NCI-H2196 (cell line): ENCODE measurements around the gene CPNE9.
"Not testable (repeated sequence)": the region's sequence is repeated elsewhere in the genome, so short reads cannot be mapped to it uniquely, and the experiment has no call there.

Experiments used
- DNase-seq: peaks from one replicate; lab custom pipeline; 2025; ENCODE audit not compliant: unreplicated experiment; lab: John Stamatoyannopoulos, UW

CPNE9 gene

GRCh38 chr3:9771007-9771406 lies 67.4 kb downstream of the CPNE9 start:
- not testable (repeated sequence) for DNase-seq

DNA sequence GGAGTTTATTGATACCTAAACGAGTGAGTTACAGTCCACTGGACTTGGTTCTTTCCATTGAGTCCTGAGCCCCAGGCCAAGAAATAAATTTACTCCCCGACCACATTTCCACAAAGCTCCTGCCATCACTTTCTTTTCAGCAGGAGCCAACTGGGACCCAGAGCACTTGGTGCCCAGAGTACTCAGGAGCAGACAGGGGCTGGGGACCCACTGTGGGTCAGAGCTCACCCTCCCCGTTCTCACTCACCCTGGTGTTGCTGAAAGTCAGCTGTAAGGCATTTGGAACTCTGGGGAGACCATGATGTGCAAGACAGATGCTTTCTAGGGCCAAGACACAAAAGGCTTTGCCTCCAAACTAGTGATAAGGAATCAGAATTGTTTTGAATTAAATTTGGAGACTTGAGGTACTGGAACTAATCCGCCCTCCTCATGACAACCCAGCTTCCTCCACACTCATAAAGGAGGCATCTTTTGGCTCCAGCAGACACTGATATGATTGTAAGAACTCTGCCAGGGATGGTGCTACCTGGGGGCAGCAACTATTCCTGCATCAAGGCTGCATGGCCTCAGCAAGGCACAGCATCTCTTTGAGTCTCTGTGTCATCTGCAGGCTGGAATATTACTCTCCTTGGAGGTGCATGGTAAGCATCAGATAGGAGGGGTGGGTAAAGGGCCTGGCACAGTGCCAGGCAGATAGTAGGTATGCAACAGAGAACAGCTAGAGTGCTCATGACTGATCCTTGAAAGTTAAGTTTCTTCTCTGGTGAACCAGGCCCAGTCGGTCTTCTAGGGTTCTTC lies 73.5 kb downstream of the CPNE9 start:
- no peak for DNase-seq

- no peak for DNase-seq
Observed at GRCh38 chr3:9777694-9778021, 74.0 kb downstream of the CPNE9 start.

- DNase-seq, result no peak
Observed at GRCh38 chr3:9778143-9779074, 74.8 kb downstream of the CPNE9 start.

DNA sequence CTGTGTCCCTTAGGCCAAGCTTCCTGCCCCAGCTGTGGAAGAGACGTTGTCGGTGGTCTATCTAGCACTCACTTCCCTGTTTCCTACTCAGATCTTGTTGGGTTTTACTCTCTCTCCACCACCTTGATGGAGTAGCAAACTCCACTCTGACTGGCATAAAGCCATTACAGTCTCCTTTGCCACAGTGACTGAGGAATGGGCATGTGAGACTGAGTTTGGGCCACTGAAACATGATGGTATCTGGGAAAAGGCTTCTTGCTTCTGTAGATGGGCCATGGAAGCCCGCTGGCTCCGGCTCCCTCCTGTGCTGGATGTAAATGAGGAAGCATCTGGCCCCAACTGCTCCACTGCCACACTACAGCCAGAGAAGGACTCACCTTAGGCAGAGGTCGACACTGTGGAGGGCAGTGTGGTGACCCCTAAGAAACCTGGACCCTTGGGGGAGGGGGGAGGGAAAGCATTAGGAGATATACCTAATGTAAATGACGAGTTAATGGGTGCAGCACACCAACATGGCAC lies 75.5 kb downstream of the CPNE9 start:
- DNase-seq, result no peak
